Lower lobe of right lung (tissue), 2 donors: Measurements from ENCODE around the gene C2orf68. TPM values are rescaled to one million over a fixed set of nuclear protein-coding genes. Genes with fewer than 3 reads are reported as not detected.

ENCODE experiments used
- ATAC-seq, 2 donors: fragments of 200-7000 bp; cut with Tn5 transposase; one replicate each; pipeline ENCODE4 v1.9.1; 2020 to 2022; ENCODE audit warnings: mild to moderate bottlenecking in 2 of 2, moderate library complexity in 2 of 2
- DNase-seq: peaks from one replicate; pipeline ENCODE4 v3.0.0-alpha.2; 2020
- H3K27ac ChIP-seq: fragments of 200-600 bp; one replicate; pipeline ENCODE4 v1.8.0; 2022
- H3K27me3 ChIP-seq: fragments of 200-600 bp; one replicate; pipeline ENCODE4 v1.8.0; 2022; ENCODE audit warnings: low read depth
- H3K36me3 ChIP-seq: fragments of 200-600 bp; one replicate; pipeline ENCODE4 v1.8.0; 2022; ENCODE audit warnings: mild to moderate bottlenecking
- H3K4me1 ChIP-seq: fragments of 200-600 bp; one replicate; pipeline ENCODE4 v1.8.0; 2022
- H3K4me3 ChIP-seq: fragments of 200-600 bp; one replicate; pipeline ENCODE4 v1.8.0; 2022; ENCODE audit warnings: mild to moderate bottlenecking
- H3K9me3 ChIP-seq: fragments of 200-600 bp; one replicate; pipeline ENCODE4 v1.8.0; 2022
- CTCF ChIP-seq: fragments of 200-600 bp; IDR thresholded peaks from one replicate; pipeline ENCODE4 v1.8.0; 2022; ENCODE audit warnings: antibody characterized with exemption, mild to moderate bottlenecking
- intact Hi-C: fragments of 100-400 bp; cut with DNase I; formaldehyde crosslinking; loops from one replicate; pipeline ENCODE4 v1.11.0; 2022
- total RNA-seq: library from RNA; stranded (reverse); fragmentation: NEBNext Ultra II Directional; extraction: Animal tissue kit (Norgen Biotek cat#: 25700); gene quantifications from one replicate; pipeline ENCODE4 v1.2.1, GENCODE V29; 2021
- donor health status: DM: no; HTN: yes; CAD: no; lungs with severe emphysema.

Gene C2orf68
- total RNA-seq, 1 donor from 2014 or later: 40.6 TPM

GRCh38 chr2:85642725-85643124, 30.9 kb upstream of the C2orf68 start:
- intact Hi-C loops: no loop called here
- no peaks in the 10 kb centered on the region for H3K9me3 ChIP-seq
- DNase-seq (no peak), ATAC-seq (no peak)
- H3K4me3 ChIP-seq: no peak overlapping the region
- peaks cover 1% of the 10 kb centered on the region for H3K4me1 ChIP-seq
- no peaks in the 10 kb centered on the region for H3K27me3 ChIP-seq
- no peak for TF ChIP-seq CTCF
- peaks cover 100% of the 10 kb centered on the region for H3K36me3 ChIP-seq
- no peak overlapping the region for H3K27ac ChIP-seq

GRCh38 chr2:85635636-85636035, 23.8 kb upstream of the C2orf68 start:
- Histone ChIP-seq H3K27me3 (no peaks in the 10 kb centered on the region), H3K27ac (no peak overlapping the region), H3K4me3 (no peak overlapping the region), H3K36me3 (peaks cover 98% of the 10 kb centered on the region), H3K4me1 (peaks cover 6% of the 10 kb centered on the region), H3K9me3 (no peaks in the 10 kb centered on the region)
- no peak for DNase-seq
- no peak for TF ChIP-seq CTCF
- intact Hi-C loops: loop anchor here (10.0 kb wide), 1 partner anchor 179 kb away; no protein-coding TSS in a partner anchor
- no peak for ATAC-seq

GRCh38 chr2:85635011-85635410, 23.1 kb upstream of the C2orf68 start:
- Histone ChIP-seq H3K4me3 (no peak overlapping the region), H3K27me3 (no peaks in the 10 kb centered on the region), H3K36me3 (peaks cover 98% of the 10 kb centered on the region), H3K27ac (no peak overlapping the region), H3K9me3 (no peaks in the 10 kb centered on the region), H3K4me1 (peaks cover 6% of the 10 kb centered on the region)
- TF ChIP-seq CTCF: no peak
- intact Hi-C loops: loop anchor here (10.0 kb wide), 1 partner anchor 180 kb away; no protein-coding TSS in a partner anchor
- ATAC-seq (no peak), DNase-seq (no peak)

GRCh38 chr2:85631316-85631715, 19.4 kb upstream of the C2orf68 start:
- no peak overlapping the region for H3K4me3 ChIP-seq
- no peak overlapping the region for H3K27ac ChIP-seq
- no peak for TF ChIP-seq CTCF
- peaks cover 98% of the 10 kb centered on the region for H3K36me3 ChIP-seq
- no peaks in the 10 kb centered on the region for H3K27me3 ChIP-seq
- DNase-seq (no peak), ATAC-seq (no peak)
- intact Hi-C loops: loop anchor here (10.0 kb wide), 1 partner anchor 183 kb away; no protein-coding TSS in a partner anchor
- no peaks in the 10 kb centered on the region for H3K4me1 ChIP-seq
- no peaks in the 10 kb centered on the region for H3K9me3 ChIP-seq

- intact Hi-C loops: no loop called here
- Histone ChIP-seq H3K4me3 (no peak overlapping the region), H3K9me3 (no peaks in the 10 kb centered on the region), H3K4me1 (no peaks in the 10 kb centered on the region), H3K27me3 (no peaks in the 10 kb centered on the region), H3K36me3 (peaks cover 100% of the 10 kb centered on the region), H3K27ac (no peak overlapping the region)
- no peak for DNase-seq
- ATAC-seq: no peak
- TF ChIP-seq CTCF: no peak
These were observed 16.8 kb upstream of the C2orf68 start for GRCh38 chr2:85628658-85629057.

- intact Hi-C loops: no loop called here
- TF ChIP-seq CTCF: no peak
- Histone ChIP-seq H3K27me3 (no peaks in the 10 kb centered on the region), H3K36me3 (peaks cover 100% of the 10 kb centered on the region), H3K9me3 (no peaks in the 10 kb centered on the region), H3K4me1 (no peaks in the 10 kb centered on the region), H3K27ac (no peak overlapping the region), H3K4me3 (no peak overlapping the region)
- no peak for ATAC-seq
- no peak for DNase-seq
These were observed 12.1 kb upstream of the C2orf68 start for GRCh38 chr2:85623991-85624390.
